Smooth muscle cell (in vitro differentiated cells): ENCODE data around the gene PLEKHG4B. TPM values are rescaled to one million over a fixed set of nuclear protein-coding genes. Genes with fewer than 3 reads are reported as not detected.
"Not testable (repeated sequence)": the region's sequence is repeated elsewhere in the genome, so short reads cannot be mapped to it uniquely, and the experiment has no call there.

Experiments
- DNase-seq: peaks from one replicate; lab custom pipeline; 2025; ENCODE audit not compliant: unreplicated experiment; lab: John Stamatoyannopoulos, UW
- H2AFZ ChIP-seq: fragments of 200-600 bp; sonication (generic); 2 replicates; pipeline ENCODE4 v1.6.0; 2016; ENCODE audit warnings: antibody characterized with exemption, low read depth, mild to moderate bottlenecking
- H3F3A ChIP-seq: fragments of 200-600 bp; sonication (generic); 2 replicates; pipeline ENCODE4 v1.6.0; 2017; ENCODE audit warnings: antibody characterized with exemption, low read depth
- H3K27ac ChIP-seq: fragments of 200-600 bp; sonication (generic); 2 replicates; pipeline ENCODE4 v1.5.1; 2016; ENCODE audit warnings: low read depth, mild to moderate bottlenecking
- H3K27me3 ChIP-seq: fragments of 200-600 bp; sonication (generic); 2 replicates; pipeline ENCODE4 v1.6.1; 2016; ENCODE audit warnings: low read depth, mild to moderate bottlenecking
- H3K36me3 ChIP-seq: fragments of 200-600 bp; sonication (generic); 2 replicates; pipeline ENCODE4 v1.5.1; 2016; ENCODE audit warnings: low read depth
- H3K4me1 ChIP-seq: fragments of 200-600 bp; sonication (generic); 2 replicates; pipeline ENCODE4 v1.5.1; 2016; ENCODE audit warnings: low read depth
- H3K4me2 ChIP-seq: fragments of 200-600 bp; sonication (generic); 2 replicates; pipeline ENCODE4 v1.6.0; 2016; ENCODE audit warnings: mild to moderate bottlenecking
- H3K4me3 ChIP-seq: fragments of 200-600 bp; sonication (generic); 2 replicates; pipeline ENCODE4 v1.5.1; 2016; ENCODE audit warnings: mild to moderate bottlenecking
- H3K79me2 ChIP-seq: fragments of 200-600 bp; sonication (generic); 2 replicates; pipeline ENCODE4 v1.6.0; 2016; ENCODE audit warnings: low read depth, mild to moderate bottlenecking
- H3K9ac ChIP-seq: fragments of 200-600 bp; sonication (generic); 2 replicates; pipeline ENCODE4 v1.6.0; 2016; ENCODE audit warnings: low read depth
- H3K9me3 ChIP-seq: fragments of 200-600 bp; sonication (generic); replicated peaks from 2 replicates; pipeline ENCODE4 v1.5.1; 2016; ENCODE audit warnings: low read depth
- H4K20me1 ChIP-seq: fragments of 200-600 bp; sonication (generic); 2 replicates; pipeline ENCODE4 v1.6.0; 2016; ENCODE audit warnings: low read depth
- CTCF ChIP-seq: fragments of 200-600 bp; sonication (generic); IDR thresholded peaks from 2 replicates; pipeline ENCODE4 v1.5.1; 2017; ENCODE audit warnings: borderline replicate concordance, mild to moderate bottlenecking, antibody characterized with exemption; ENCODE audit not compliant: insufficient read depth, poor library complexity, severe bottlenecking
- WGBS: methylation state at CpG from one replicate; pipeline ENCODE4 v1.1.7; 2016; ENCODE audit warnings: low lambda C conversion rate; 5-methylcytosine and 5-hydroxymethylcytosine counted together
- polyA plus RNA-seq: library from polyadenylated mRNA; unstranded; fragments of >200 nt; fragmentation: Nextera tagmentation; extraction: Ambion mirVana; gene quantifications from 2 replicates; pipeline ENCODE4 v1.2.1, GENCODE V29; 2016
- total RNA-seq: library from RNA; depleted of rRNA; stranded (reverse); fragments of >200 nt; gene quantifications from 2 replicates; pipeline ENCODE4 v1.2.3, GENCODE V29; 2014

The PLEKHG4B gene
- total and polyA plus RNA-seq, 2 experiments from 2014 or later: 6.3 to 12.1 TPM

- H2AFZ ChIP-seq: no peak overlapping the region
- no peaks in the 10 kb centered on the region for H3K4me1 ChIP-seq
- no peak for TF ChIP-seq CTCF
- no peak for DNase-seq
- no peaks in the 10 kb centered on the region for H3F3A ChIP-seq
- H3K9ac ChIP-seq: no peak overlapping the region
- peaks cover 41% of the 10 kb centered on the region for H3K27me3 ChIP-seq
- no peaks in the 10 kb centered on the region for H3K9me3 ChIP-seq
- no peaks in the 10 kb centered on the region for H3K79me2 ChIP-seq
- no peak overlapping the region for H3K27ac ChIP-seq
- no peak overlapping the region for H3K4me2 ChIP-seq
- no peaks in the 10 kb centered on the region for H3K36me3 ChIP-seq
- H4K20me1 ChIP-seq: no peaks in the 10 kb centered on the region
- no peak overlapping the region for H3K4me3 ChIP-seq
- WGBS: 76% methylated on average over 9 of the region's 9 CpGs
Observed at GRCh38 chr5:56561-57290, 35.2 kb upstream of the PLEKHG4B start.

DNA sequence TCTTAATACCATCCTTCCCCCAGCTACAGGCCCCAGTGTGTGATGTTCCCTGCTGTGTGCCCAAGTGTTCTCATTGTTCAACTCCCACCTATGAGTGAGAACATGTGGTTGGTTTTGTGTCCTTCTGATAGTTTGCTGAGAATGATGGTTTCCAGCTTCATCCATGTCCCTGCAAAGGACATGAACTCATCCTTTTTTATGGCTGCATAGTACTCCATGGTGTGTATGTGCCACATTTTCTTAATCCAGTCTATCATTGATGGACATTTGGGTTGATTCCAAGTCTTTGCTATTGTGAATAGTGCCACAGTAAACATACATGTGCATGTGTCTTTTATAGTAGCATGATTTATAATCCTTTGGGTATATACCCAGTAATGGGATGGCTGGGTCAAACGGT, 31.7 kb upstream of the PLEKHG4B start:
- not testable (repeated sequence) for H2AFZ ChIP-seq, H3K27ac ChIP-seq, H3K36me3 ChIP-seq, H3F3A ChIP-seq, H3K9me3 ChIP-seq, H3K4me1 ChIP-seq, H3K4me3 ChIP-seq, H4K20me1 ChIP-seq, DNase-seq, H3K9ac ChIP-seq, H3K4me2 ChIP-seq, H3K79me2 ChIP-seq
- WGBS: 83% methylated on average over 1 of the region's 1 CpG
- peaks cover 13% of the 10 kb centered on the region for H3K27me3 ChIP-seq

DNA sequence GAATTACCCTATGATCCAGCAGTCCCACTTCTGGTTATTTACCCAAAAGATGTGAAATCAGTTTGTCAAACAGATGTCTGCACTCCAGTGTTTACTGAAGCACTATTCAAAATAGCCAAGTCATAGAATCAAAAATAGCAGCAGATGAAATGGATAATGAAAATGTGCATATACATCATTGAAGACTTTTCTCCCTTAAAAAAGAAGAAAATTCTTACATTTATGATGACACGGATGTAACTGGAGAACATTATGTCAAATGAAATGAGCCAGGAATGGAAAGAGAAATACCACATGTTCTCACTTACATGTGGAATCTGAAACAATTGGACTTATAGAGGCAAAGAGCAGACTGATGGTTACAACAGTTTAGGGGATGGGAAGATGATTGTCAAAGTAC, 21.5 kb upstream of the PLEKHG4B start:
- Histone ChIP-seq H3K79me2 (no peaks in the 10 kb centered on the region), H2AFZ (no peak overlapping the region), H3F3A (no peaks in the 10 kb centered on the region), H4K20me1 (no peaks in the 10 kb centered on the region), H3K27me3 (no peaks in the 10 kb centered on the region), H3K4me3 (no peak overlapping the region), H3K36me3 (no peaks in the 10 kb centered on the region), H3K4me1 (no peaks in the 10 kb centered on the region), H3K9ac (no peak overlapping the region), H3K9me3 (no peaks in the 10 kb centered on the region), H3K27ac (no peak overlapping the region), H3K4me2 (no peak overlapping the region)
- TF ChIP-seq CTCF: no peak
- no peak for DNase-seq
- WGBS: 97% methylated on average over 1 of the region's 1 CpG

DNA sequence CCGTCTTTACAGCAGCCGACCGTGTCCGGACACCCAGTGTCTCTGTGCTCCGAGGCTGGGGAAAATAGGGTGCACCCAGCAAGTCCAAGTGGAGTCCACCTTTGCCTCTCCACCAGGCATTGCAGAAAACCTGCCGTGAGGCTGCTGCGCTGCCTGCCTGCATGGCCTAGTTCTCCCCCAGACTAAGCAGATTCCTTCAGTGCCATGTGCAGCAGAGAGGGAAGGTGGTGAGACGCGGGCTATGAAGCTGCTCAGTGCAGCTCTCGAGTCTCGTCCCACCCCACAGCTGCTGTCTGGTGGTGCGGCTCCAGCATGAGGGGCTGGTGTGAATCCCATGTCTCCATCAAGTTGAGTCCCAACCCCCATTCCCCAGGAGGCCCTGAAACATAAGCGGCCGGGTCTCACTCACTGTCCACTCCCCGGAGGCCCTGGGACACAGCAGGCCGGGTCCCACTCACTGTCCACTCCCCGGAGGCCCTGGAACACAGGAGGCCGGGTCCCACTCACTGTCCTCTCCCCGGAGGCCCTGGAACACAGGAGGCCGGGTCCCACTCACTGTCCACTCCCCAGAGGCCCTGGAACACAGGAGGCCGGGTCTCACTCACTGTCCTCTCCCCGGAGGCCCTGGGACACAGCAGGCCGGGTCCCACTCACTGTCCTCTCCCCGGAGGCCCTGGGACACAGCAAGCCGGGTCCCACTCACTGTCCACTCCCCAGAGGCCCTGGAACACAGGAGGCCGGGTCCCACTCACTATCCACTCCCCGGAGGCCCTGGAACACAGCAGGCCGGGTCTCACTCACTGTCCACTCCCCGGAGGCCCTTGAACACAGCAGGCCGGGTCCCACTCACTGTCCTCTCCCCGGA, 19.4 kb upstream of the PLEKHG4B start:
- not testable (repeated sequence) for H3K4me1 ChIP-seq, H3K4me2 ChIP-seq, H3K36me3 ChIP-seq, DNase-seq, H2AFZ ChIP-seq, H3K79me2 ChIP-seq, H3K4me3 ChIP-seq, H3F3A ChIP-seq, H3K9me3 ChIP-seq, H3K27ac ChIP-seq, H3K27me3 ChIP-seq, H3K9ac ChIP-seq, H4K20me1 ChIP-seq
- WGBS: 93% methylated on average over 26 of the region's 31 CpGs

DNA sequence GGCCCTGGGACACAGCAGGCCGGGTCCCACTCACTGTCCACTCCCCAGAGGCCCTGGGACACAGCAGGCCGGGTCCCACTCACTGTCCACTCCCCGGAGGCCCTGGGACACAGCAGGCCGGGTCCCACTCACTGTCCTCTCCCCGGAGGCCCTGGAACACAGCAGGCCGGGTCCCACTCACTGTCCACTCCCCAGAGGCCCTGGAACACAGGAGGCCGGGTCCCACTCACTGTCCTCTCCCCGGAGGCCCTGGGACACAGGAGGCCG, 18.9 kb upstream of the PLEKHG4B start:
- not testable (repeated sequence) for H3K9ac ChIP-seq, H3K4me2 ChIP-seq, H3K9me3 ChIP-seq, H3K79me2 ChIP-seq, H3K4me1 ChIP-seq, H3F3A ChIP-seq, DNase-seq, H3K27me3 ChIP-seq, H3K36me3 ChIP-seq, H4K20me1 ChIP-seq, H3K4me3 ChIP-seq, H2AFZ ChIP-seq, H3K27ac ChIP-seq
- WGBS: 95% methylated on average over 9 of the region's 9 CpGs
